Measurements from ENCODE around the gene KAT6B.

The KAT6B gene

DNA sequence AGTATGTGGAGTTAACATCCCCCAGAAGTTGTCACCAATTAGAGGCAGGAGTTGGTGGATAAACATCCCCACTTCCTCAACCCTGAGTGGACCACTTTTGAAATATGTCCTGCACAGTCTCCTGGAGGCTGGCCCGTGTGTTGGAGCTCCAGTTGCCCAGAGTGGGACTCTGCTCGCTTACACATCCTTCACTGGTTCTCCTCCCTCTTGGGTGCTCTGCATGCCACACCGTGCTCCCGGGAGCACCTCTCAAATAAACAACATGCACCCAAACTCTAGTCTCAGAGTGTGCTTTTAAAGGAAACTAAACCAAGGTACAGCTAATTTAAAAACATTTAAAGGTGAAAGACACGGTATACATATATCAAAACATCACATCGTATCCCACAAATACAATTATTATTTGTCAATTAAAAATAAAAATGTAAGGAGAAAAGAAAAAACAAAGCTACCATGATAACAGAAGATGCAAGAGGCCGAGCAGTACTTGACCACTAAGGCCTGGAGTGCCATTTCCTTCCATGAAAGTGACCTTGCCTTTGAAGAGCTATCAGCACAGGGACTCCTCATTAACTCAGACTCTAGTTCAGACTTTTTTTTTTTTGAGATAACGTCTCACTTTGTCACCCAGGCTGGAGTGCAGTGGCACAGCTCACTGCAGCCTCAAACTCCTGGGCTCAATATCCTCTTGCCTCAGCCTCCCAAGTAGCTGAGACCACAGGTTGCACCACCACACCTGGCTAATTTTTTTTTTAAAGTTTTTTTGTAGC, 237.2 kb downstream of the KAT6B start:
- Mint-ChIP-seq H3K36me3 (ENCODE audit: low read depth) (no peaks in the 10 kb centered on the region), H3K27ac (no peak overlapping the region), H3K27me3 (no peaks in the 10 kb centered on the region), H3K9me3 (no peaks in the 10 kb centered on the region), H3K4me3 (no peak overlapping the region), H3K4me1 (ENCODE audit: low read depth) (no peaks in the 10 kb centered on the region)
- no peak for DNase-seq

GRCh38 chr10:75065076-75065475, 238.7 kb downstream of the KAT6B start:
- H3K4me1 Mint-ChIP-seq (ENCODE audit: low read depth), result peaks cover 1% of the 10 kb centered on the region
- H3K36me3 Mint-ChIP-seq (ENCODE audit: low read depth), result no peaks in the 10 kb centered on the region
- H3K27ac Mint-ChIP-seq, result no peak overlapping the region
- no peak overlapping the region for H3K4me3 Mint-ChIP-seq
- no peak for DNase-seq
- no peaks in the 10 kb centered on the region for H3K27me3 Mint-ChIP-seq
- no peaks in the 10 kb centered on the region for H3K9me3 Mint-ChIP-seq

DNA sequence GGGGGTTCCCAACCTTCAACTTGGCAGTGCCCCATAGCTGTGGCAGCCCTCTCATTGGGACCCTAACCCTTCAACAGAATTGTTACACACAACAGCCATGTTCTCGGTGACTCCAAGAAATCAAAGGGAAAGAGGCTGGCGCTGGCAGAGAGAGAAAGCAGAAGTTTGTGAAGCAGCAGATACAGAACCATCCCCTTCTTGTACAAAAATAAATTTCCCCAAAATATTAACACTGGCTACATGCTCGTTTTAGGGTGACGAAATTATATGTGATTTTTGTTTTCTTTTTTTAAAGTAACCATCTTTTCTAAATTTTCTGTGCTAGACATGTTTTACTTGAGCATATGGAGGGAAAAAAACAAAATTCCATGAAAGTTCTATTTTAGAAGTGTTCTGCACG, 239.9 kb downstream of the KAT6B start:
- Mint-ChIP-seq H3K4me1 (ENCODE audit: low read depth) (peaks cover 6% of the 10 kb centered on the region), H3K27me3 (no peaks in the 10 kb centered on the region), H3K4me3 (no peak overlapping the region), H3K27ac (no peak overlapping the region), H3K36me3 (ENCODE audit: low read depth) (no peaks in the 10 kb centered on the region), H3K9me3 (no peaks in the 10 kb centered on the region)
- DNase-seq, result no peak

- Mint-ChIP-seq H3K36me3 (ENCODE audit: low read depth) (no peaks in the 10 kb centered on the region), H3K27ac (no peak overlapping the region)
Observed at GRCh38 chr10:75067272-75067671, 240.9 kb downstream of the KAT6B start.

GRCh38 chr10:75068523-75068922, 242.1 kb downstream of the KAT6B start:
- DNase-seq, result no peak
- Mint-ChIP-seq H3K36me3 (ENCODE audit: low read depth) (no peaks in the 10 kb centered on the region), H3K27ac (no peak overlapping the region), H3K4me1 (ENCODE audit: low read depth) (peaks cover 6% of the 10 kb centered on the region), H3K4me3 (no peak overlapping the region), H3K27me3 (no peaks in the 10 kb centered on the region), H3K9me3 (no peaks in the 10 kb centered on the region)

More at GRCh38 chr10:75067272-75067671, 240.9 kb downstream of the KAT6B start:
- Mint-ChIP-seq H3K9me3 (no peaks in the 10 kb centered on the region), H3K4me3 (no peak overlapping the region), H3K4me1 (ENCODE audit: low read depth) (peaks cover 6% of the 10 kb centered on the region), H3K27me3 (no peaks in the 10 kb centered on the region)
- DNase-seq, result no peak

DNA sequence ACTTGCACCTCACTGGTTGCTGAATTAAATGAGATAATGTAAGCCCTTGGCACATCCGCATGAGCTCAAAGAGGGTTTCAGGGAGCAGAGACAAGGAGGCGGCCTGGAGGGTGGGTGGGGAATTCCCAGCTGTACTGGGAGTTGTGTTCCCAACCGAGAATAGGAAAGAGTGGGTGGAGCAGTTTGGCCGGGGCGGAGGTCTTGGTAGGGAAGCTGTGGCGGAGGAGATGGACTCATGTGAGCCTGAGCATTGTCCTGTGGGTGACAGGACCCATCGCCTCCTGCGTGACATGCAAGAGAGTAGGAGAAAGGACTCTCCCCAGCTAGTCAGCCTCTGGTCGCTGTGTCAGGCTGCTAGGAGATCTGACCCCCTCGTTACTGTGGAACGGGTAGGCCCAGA, 244.1 kb downstream of the KAT6B start:
- H3K4me3 Mint-ChIP-seq, result no peak overlapping the region
- no peak overlapping the region for H3K27ac Mint-ChIP-seq
- no peaks in the 10 kb centered on the region for H3K27me3 Mint-ChIP-seq
- no peaks in the 10 kb centered on the region for H3K36me3 Mint-ChIP-seq (ENCODE audit: low read depth)
- no peaks in the 10 kb centered on the region for H3K9me3 Mint-ChIP-seq
- no peak for DNase-seq
- H3K4me1 Mint-ChIP-seq (ENCODE audit: low read depth), result peaks cover 10% of the 10 kb centered on the region

- no peaks in the 10 kb centered on the region for H3K36me3 Mint-ChIP-seq (ENCODE audit: low read depth)
- H3K4me1 Mint-ChIP-seq (ENCODE audit: low read depth), result peaks cover 10% of the 10 kb centered on the region
- no peaks in the 10 kb centered on the region for H3K9me3 Mint-ChIP-seq
- no peak overlapping the region for H3K4me3 Mint-ChIP-seq
- no peak for DNase-seq
- no peak overlapping the region for H3K27ac Mint-ChIP-seq
- H3K27me3 Mint-ChIP-seq, result no peaks in the 10 kb centered on the region
Observed at GRCh38 chr10:75070961-75071428, 244.6 kb downstream of the KAT6B start.

DNA sequence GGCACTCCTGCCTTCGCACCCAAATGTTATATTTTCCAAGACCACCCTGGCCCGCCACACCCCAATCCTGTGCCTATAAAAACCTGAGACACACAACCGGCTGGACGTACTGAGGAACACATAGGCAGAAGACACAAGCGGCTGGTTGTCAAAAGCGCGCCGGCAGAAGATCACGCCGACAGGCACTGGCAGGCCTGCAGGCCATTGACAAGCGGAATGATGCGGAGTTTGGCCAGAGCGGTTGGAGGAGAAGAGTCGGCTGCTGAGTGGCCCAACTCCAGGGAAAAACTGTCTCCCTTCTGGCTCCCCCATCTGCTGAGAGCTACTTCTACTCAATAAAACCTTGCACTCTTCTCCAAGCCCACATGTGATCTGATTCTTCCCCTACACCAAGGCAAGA, 245.4 kb downstream of the KAT6B start:
- no peak for DNase-seq
- no peaks in the 10 kb centered on the region for H3K27me3 Mint-ChIP-seq
- no peaks in the 10 kb centered on the region for H3K9me3 Mint-ChIP-seq
- no peak overlapping the region for H3K27ac Mint-ChIP-seq
- no peak overlapping the region for H3K4me3 Mint-ChIP-seq
- H3K4me1 Mint-ChIP-seq (ENCODE audit: low read depth), result peaks cover 10% of the 10 kb centered on the region
- no peaks in the 10 kb centered on the region for H3K36me3 Mint-ChIP-seq (ENCODE audit: low read depth)

GRCh38 chr10:75072727-75073126, 246.3 kb downstream of the KAT6B start:
- H3K4me3 Mint-ChIP-seq, result no peak overlapping the region
- DNase-seq, result no peak
- H3K36me3 Mint-ChIP-seq (ENCODE audit: low read depth), result no peaks in the 10 kb centered on the region
- peaks cover 10% of the 10 kb centered on the region for H3K4me1 Mint-ChIP-seq (ENCODE audit: low read depth)
- H3K27ac Mint-ChIP-seq, result no peak overlapping the region
- no peaks in the 10 kb centered on the region for H3K27me3 Mint-ChIP-seq
- no peaks in the 10 kb centered on the region for H3K9me3 Mint-ChIP-seq

DNA sequence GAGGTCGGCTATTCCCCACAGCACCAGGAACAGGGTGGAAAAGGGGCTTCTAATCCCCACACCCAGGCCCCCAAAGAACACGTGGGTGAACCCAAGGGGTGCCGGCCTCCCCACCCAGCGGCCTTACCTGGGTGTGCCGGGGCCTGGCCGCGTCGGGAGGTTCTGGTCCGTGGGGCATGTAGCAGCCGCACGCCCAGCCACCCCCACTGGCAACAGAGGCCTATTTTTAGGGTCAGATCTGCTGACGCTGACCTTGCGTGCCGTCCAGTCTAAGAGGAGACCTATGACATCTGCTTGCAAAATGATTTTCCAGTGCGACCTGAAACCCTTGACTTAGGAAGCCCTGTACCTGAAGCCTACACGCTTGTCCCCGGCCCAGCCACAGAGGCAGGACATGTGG, 247.0 kb downstream of the KAT6B start:
- no peaks in the 10 kb centered on the region for H3K9me3 Mint-ChIP-seq
- no peak overlapping the region for H3K4me3 Mint-ChIP-seq
- H3K4me1 Mint-ChIP-seq (ENCODE audit: low read depth), result peaks cover 10% of the 10 kb centered on the region
- no peaks in the 10 kb centered on the region for H3K36me3 Mint-ChIP-seq (ENCODE audit: low read depth)
- no peak overlapping the region for H3K27ac Mint-ChIP-seq
- no peak for DNase-seq
- no peaks in the 10 kb centered on the region for H3K27me3 Mint-ChIP-seq

GRCh38 chr10:75074711-75075445, 248.5 kb downstream of the KAT6B start:
- H3K27me3 Mint-ChIP-seq, result no peaks in the 10 kb centered on the region
- no peak overlapping the region for H3K27ac Mint-ChIP-seq
- DNase-seq, result no peak
- no peaks in the 10 kb centered on the region for H3K9me3 Mint-ChIP-seq
- no peaks in the 10 kb centered on the region for H3K36me3 Mint-ChIP-seq (ENCODE audit: low read depth)
- no peak overlapping the region for H3K4me3 Mint-ChIP-seq
- H3K4me1 Mint-ChIP-seq (ENCODE audit: low read depth), result peaks cover 10% of the 10 kb centered on the region

GRCh38 chr10:75076348-75076747, 249.9 kb downstream of the KAT6B start:
- Mint-ChIP-seq H3K27ac (no peak overlapping the region), H3K4me3 (no peak overlapping the region), H3K4me1 (ENCODE audit: low read depth) (peaks cover 5% of the 10 kb centered on the region), H3K36me3 (ENCODE audit: low read depth) (no peaks in the 10 kb centered on the region), H3K9me3 (no peaks in the 10 kb centered on the region), H3K27me3 (no peaks in the 10 kb centered on the region)
- no peak for DNase-seq

DNA sequence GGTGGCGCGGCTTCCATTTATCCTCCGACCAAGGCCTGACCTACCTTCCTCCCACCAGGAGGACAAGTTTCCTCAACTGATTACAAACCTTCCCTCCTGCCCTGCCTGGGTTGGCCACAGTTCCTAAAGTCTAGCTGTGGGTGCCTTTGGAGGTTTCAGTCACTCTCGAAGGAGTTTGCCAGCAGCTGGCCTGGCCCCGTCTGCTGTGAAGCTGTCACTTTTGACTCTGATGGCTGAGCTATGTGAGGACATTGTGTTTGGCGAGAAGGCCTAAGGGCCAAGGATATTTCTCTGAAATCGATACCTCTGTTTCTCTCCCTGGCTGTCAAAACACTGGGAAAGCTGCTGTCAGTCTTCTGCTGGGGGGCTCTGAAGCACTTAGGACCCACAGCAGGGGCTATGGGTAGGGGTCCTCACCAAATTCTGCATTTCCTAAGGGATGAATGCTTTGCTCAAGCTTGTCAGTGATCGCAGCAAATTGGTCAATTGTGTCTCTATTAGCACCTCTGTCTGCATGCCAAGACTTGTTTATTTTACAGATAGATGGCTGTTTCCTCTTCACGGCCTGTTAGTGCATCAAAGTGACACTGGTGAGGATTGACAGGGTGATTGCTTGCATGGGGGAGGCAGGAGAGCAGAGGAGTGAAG, 253.2 kb downstream of the KAT6B start:
- H3K27ac Mint-ChIP-seq, result no peak overlapping the region
- H3K27me3 Mint-ChIP-seq, result no peaks in the 10 kb centered on the region
- no peak for DNase-seq
- H3K9me3 Mint-ChIP-seq, result no peaks in the 10 kb centered on the region
- peaks cover 5% of the 10 kb centered on the region for H3K4me1 Mint-ChIP-seq (ENCODE audit: low read depth)
- H3K36me3 Mint-ChIP-seq (ENCODE audit: low read depth), result no peaks in the 10 kb centered on the region
- H3K4me3 Mint-ChIP-seq, result no peak overlapping the region

DNA sequence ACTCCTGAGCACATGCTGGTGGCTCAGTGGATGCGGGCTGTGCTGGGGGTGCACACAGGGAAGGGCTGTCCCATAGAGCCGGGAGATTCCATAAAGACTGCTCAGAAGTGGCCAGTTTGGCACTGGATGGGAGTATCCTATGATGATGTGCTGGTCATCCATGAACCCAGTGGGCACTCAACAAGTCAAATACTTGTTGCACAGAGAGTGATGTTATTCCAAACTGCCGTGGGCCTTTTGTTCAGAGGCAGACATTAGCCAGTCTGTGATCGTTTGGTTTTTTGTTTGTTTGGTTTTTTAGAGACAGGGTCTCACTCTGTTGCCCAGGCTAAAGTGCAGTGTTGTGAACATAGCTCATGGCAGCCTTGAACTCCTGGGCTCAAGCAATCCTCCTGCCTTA, 254.2 kb downstream of the KAT6B start:
- Mint-ChIP-seq H3K27ac (no peak overlapping the region), H3K36me3 (ENCODE audit: low read depth) (no peaks in the 10 kb centered on the region), H3K4me1 (ENCODE audit: low read depth) (no peaks in the 10 kb centered on the region), H3K4me3 (no peak overlapping the region), H3K9me3 (no peaks in the 10 kb centered on the region), H3K27me3 (no peaks in the 10 kb centered on the region)
- no peak for DNase-seq

DNA sequence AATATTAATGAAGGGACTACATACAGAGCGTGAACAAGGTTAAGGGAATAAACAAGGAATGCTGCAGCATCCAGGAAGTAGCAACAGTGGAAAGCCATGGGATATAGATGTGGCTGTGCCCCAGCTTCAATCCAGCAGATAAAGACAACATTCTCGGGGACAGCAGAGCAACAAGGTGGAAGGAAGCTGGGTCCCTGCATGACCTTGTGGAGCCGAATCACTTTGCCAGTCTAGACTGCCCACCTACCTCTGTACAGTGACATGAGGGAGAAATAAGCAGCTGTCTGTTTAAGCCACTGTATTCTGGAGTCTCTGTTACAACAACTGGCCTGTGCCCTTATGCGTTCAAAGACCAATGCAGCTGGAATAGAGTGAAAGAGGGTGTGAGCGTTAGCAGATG, 255.0 kb downstream of the KAT6B start:
- H3K4me1 Mint-ChIP-seq (ENCODE audit: low read depth), result no peaks in the 10 kb centered on the region
- H3K36me3 Mint-ChIP-seq (ENCODE audit: low read depth), result no peaks in the 10 kb centered on the region
- no peaks in the 10 kb centered on the region for H3K27me3 Mint-ChIP-seq
- no peak for DNase-seq
- H3K9me3 Mint-ChIP-seq, result no peaks in the 10 kb centered on the region
- no peak overlapping the region for H3K4me3 Mint-ChIP-seq
- no peak overlapping the region for H3K27ac Mint-ChIP-seq
